Kidney (tissue), 14 donors: ENCODE data around the gene TMEM185B. TPM values are rescaled to one million over a fixed set of nuclear protein-coding genes. Genes with fewer than 3 reads are reported as not detected.
A peak's percentile ranks its signal among the peaks of the same experiment; 100 is the strongest.

ENCODE experiments used
- DNase-seq, 5 donors: peaks; one replicate each; pipeline ENCODE4 v3.0.0-alpha.2; 2013 to 2020
- FAIRE-seq: peaks from 2 replicates; lab custom pipeline; 2012; peaks lifted over from hg19 to GRCh38; lab: Jason Lieb, UNC
- H3K27ac ChIP-seq, 2 donors: one replicate each; pipeline ENCODE4 v1.7.0; 2013; ENCODE audit warnings: low read depth in 2 of 2, low read length in 2 of 2, inconsistent platforms in 1 of 2
- H3K27me3 ChIP-seq: one replicate; pipeline ENCODE4 v1.7.1; 2013; ENCODE audit warnings: low read length, inconsistent platforms; ENCODE audit not compliant: control insufficient read depth, insufficient read depth
- H3K36me3 ChIP-seq, 3 donors: one replicate each; pipeline versions ENCODE4 v1.7.0 to v1.7.1; 2013; ENCODE audit warnings: low read length in 3 of 3, control low read depth in 1 of 3, inconsistent platforms in 1 of 3; ENCODE audit not compliant: insufficient read depth in 3 of 3, control insufficient read depth in 2 of 3
- H3K4me1 ChIP-seq, 3 donors: one replicate each; pipeline versions ENCODE4 v1.7.0 to v1.7.1; 2013; ENCODE audit warnings: low read length in 3 of 3, inconsistent platforms in 1 of 3, low read depth in 1 of 3; ENCODE audit not compliant: control insufficient read depth in 2 of 3, insufficient read depth in 2 of 3
- H3K4me3 ChIP-seq, 3 donors: one replicate each; pipeline versions ENCODE4 v1.7.0 to v1.8.1; 2013; ENCODE audit warnings: low read length in 3 of 3, control low read depth in 1 of 3, inconsistent platforms in 1 of 3
- H3K9ac ChIP-seq, 3 donors: one replicate each; pipeline versions ENCODE4 v1.7.0 to v1.7.1; 2013; ENCODE audit warnings: low read length in 3 of 3, control low read depth in 1 of 3, inconsistent platforms in 1 of 3
- H3K9me3 ChIP-seq, 3 donors: one replicate each; pipeline versions ENCODE4 v1.7.0 to v1.7.1; 2013; ENCODE audit warnings: low read length in 3 of 3, control low read depth in 1 of 3, inconsistent platforms in 1 of 3; ENCODE audit not compliant: control insufficient read depth in 2 of 3, insufficient read depth in 1 of 3
- CTCF ChIP-seq: IDR thresholded peaks from 3 replicates; pipeline ENCODE4 v1.5.1; 2012; ENCODE audit warnings: mild to moderate bottlenecking, moderate library complexity, borderline replicate concordance; ENCODE audit not compliant: insufficient read depth; ENCODE audit errors: extremely low read depth
- intact Hi-C: fragments of 100-400 bp; cut with DNase I; formaldehyde crosslinking; loops from one replicate; pipeline ENCODE4 v1.11.1; 2022
- polyA plus RNA-seq: library from polyadenylated mRNA; stranded (reverse); fragments of 350-450 nt; fragmentation: Illumina TruSeq; extraction: RNeasy Lipid Tissue Mini Kit (QIAGEN cat#74804); gene quantifications from one replicate; pipeline ENCODE4 v1.2.3, GENCODE V29; 2014; ENCODE audit warnings: low read depth, low replicate concordance; ENCODE audit not compliant: insufficient read depth
- total RNA-seq: library from RNA; stranded (reverse); fragmentation: NEBNext Ultra II Directional; extraction: Animal tissue kit (Norgen Biotek cat#: 25700); gene quantifications from one replicate; pipeline ENCODE4 v1.2.1, GENCODE V29; 2021
- donor health status: control.
- donor health status: control.
- donor health status: control.
- donor health status: control.
- donor health status: control.
- donor health status: DM: yes; HTN: yes; CAD: no.
- donor health status: Normal renal cell carcinoma (clear cell type).

Gene TMEM185B
- total and polyA plus RNA-seq, 2 donors from 2014 or later: 8.0 to 28.1 TPM

- no peak overlapping the region for H3K4me3 ChIP-seq
- DNase-seq: peak in 1 of 5 donors; percentile 82
- no peaks in the 10 kb centered on the region for H3K27me3 ChIP-seq
- no peaks in the 10 kb centered on the region for H3K9me3 ChIP-seq
- no peak for TF ChIP-seq CTCF
- no peak for FAIRE-seq
- H3K4me1 ChIP-seq: no peaks in the 10 kb centered on the region
- H3K36me3 ChIP-seq: peaks cover 3 to 19% (median 4%) of the 10 kb centered on the region in 3 donors
- intact Hi-C loops: no loop called here
- peak overlapping the region in 1 of 2 donors; percentile 33 for H3K27ac ChIP-seq
- H3K9ac ChIP-seq: no peak overlapping the region
These were observed 46.1 kb downstream of the TMEM185B start for GRCh38 chr2:120177001-120177621.

GRCh38 chr2:120176526-120176925 is 46.7 kb downstream of the TMEM185B start:
- no peak for FAIRE-seq
- peaks cover 3 to 19% (median 4%) of the 10 kb centered on the region in 3 donors for H3K36me3 ChIP-seq
- H3K27me3 ChIP-seq: no peaks in the 10 kb centered on the region
- no peak overlapping the region for H3K27ac ChIP-seq
- intact Hi-C loops: no loop called here
- no peaks in the 10 kb centered on the region for H3K4me1 ChIP-seq
- TF ChIP-seq CTCF: no peak
- H3K9ac ChIP-seq: no peak overlapping the region
- no peak for DNase-seq
- H3K4me3 ChIP-seq: no peak overlapping the region
- H3K9me3 ChIP-seq: no peaks in the 10 kb centered on the region

GRCh38 chr2:120174963-120175581 is 48.1 kb downstream of the TMEM185B start:
- intact Hi-C loops: no loop called here
- no peaks in the 10 kb centered on the region for H3K27me3 ChIP-seq
- FAIRE-seq: no peak
- peak; percentile 63 for TF ChIP-seq CTCF
- peaks cover 3 to 19% (median 7%) of the 10 kb centered on the region in 3 donors for H3K36me3 ChIP-seq
- H3K4me1 ChIP-seq: no peaks in the 10 kb centered on the region
- no peak overlapping the region for H3K27ac ChIP-seq
- no peak overlapping the region for H3K9ac ChIP-seq
- peak in 3 of 5 donors; percentile 39 to 83 (median 83) for DNase-seq
- no peaks in the 10 kb centered on the region for H3K9me3 ChIP-seq
- no peak overlapping the region for H3K4me3 ChIP-seq

Other genes with a start within 250 kb of the TMEM185B start
- 49.4 TPM for gene EPB41L5, start 210.3 kb downstream of the TMEM185B start, total RNA-seq
- gene EPB41L5, start 210.3 kb downstream of the TMEM185B start, polyA plus RNA-seq: 28.2 TPM
- 64.5 TPM for gene RALB, start 29.5 kb upstream of the TMEM185B start, total RNA-seq
- gene RALB, start 29.5 kb upstream of the TMEM185B start, polyA plus RNA-seq: 58.5 TPM
- 3.7 TPM for gene INHBB, start 122.7 kb upstream of the TMEM185B start, total RNA-seq
- gene INHBB, start 122.7 kb upstream of the TMEM185B start, polyA plus RNA-seq: 0.49 TPM